H1 (cell line): Measurements from ENCODE around the gene FGR. TPM values are rescaled to one million over a fixed set of nuclear protein-coding genes. Genes with fewer than 3 reads are reported as not detected.

Experiments
- CTCF ChIA-PET: fragments of 300-600 bp; sonication (Branson Sonifier 250); formaldehyde crosslinking; loops from one replicate; lab custom pipeline; 2021; ENCODE audit not compliant: partially characterized antibody; lab: Charles Lee
- POLR2A ChIA-PET: fragments of 300-600 bp; sonication (Branson Sonifier 250); formaldehyde crosslinking; loops from one replicate; lab custom pipeline; 2021; ENCODE audit warnings: inconsistent platforms; ENCODE audit not compliant: partially characterized antibody; lab: Charles Lee
- DNase-seq, 2 experiments: peaks; one replicate each; pipeline versions ENCODE4 v3.0.0 to v3.0.0-alpha.2; 2010 to 2022; ENCODE audit warnings: low spot score in 2 of 2, low read depth in 1 of 2, mixed read lengths in 1 of 2
- FAIRE-seq: peaks from 2 replicates; lab custom pipeline; 2011; peaks lifted over from hg19 to GRCh38; lab: Jason Lieb, UNC
- H2AFZ ChIP-seq: 2 replicates; pipeline ENCODE4 v1.8.1; 2012; ENCODE audit warnings: low read length, inconsistent platforms
- H2AK5ac ChIP-seq: 2 replicates; pipeline ENCODE4 v1.6.1; 2013; ENCODE audit warnings: low read depth, low read length
- H2BK120ac ChIP-seq: replicated peaks from 2 replicates; pipeline ENCODE3; 2013; ENCODE audit warnings: low read depth, low read length, inconsistent platforms
- H2BK12ac ChIP-seq: 2 replicates; pipeline ENCODE4 v1.6.1; 2013; ENCODE audit warnings: low read depth, low read length
- H2BK15ac ChIP-seq: 2 replicates; pipeline ENCODE4 v1.6.1; 2013; ENCODE audit warnings: low read length
- H2BK20ac ChIP-seq: 2 replicates; pipeline ENCODE4 v1.6.1; 2013; ENCODE audit warnings: low read length
- H2BK5ac ChIP-seq: 2 replicates; pipeline ENCODE4 v1.6.1; 2013; ENCODE audit warnings: low read depth, low read length
- H3K14ac ChIP-seq: 2 replicates; pipeline ENCODE4 v1.6.1; 2013; ENCODE audit warnings: inconsistent platforms; ENCODE audit not compliant: insufficient read length
- H3K18ac ChIP-seq: 2 replicates; pipeline ENCODE4 v1.6.1; 2013; ENCODE audit warnings: low read length; ENCODE audit errors: extremely low read depth
- H3K23ac ChIP-seq: 2 replicates; pipeline ENCODE4 v1.6.1; 2013; ENCODE audit warnings: inconsistent platforms; ENCODE audit not compliant: insufficient read length
- H3K23me2 ChIP-seq: 2 replicates; pipeline ENCODE4 v1.6.1; 2013; ENCODE audit warnings: low read depth, low read length
- H3K27ac ChIP-seq: 2 replicates; pipeline ENCODE4 v1.6.1; 2011; ENCODE audit warnings: low read depth, low read length, inconsistent platforms
- H3K27me3 ChIP-seq, 4 experiments: replicated peaks in 1 of 4; 1 replicate in 1 of 4; 2 replicates in 3 of 4; pipeline versions ENCODE4 v1.6.1 to v1.8.1; 2011 to 2013; ENCODE audit warnings: low read length in 3 of 4, mild to moderate bottlenecking in 3 of 4, inconsistent platforms in 2 of 4, mixed read lengths in 2 of 4, moderate library complexity in 1 of 4; ENCODE audit not compliant: control insufficient read depth in 3 of 4, insufficient read depth in 3 of 4; ENCODE audit errors: extremely low read depth in 1 of 4
- H3K36me3 ChIP-seq, 4 experiments: 2 replicates each; pipeline versions ENCODE4 v1.6.1 to v1.8.1; 2011 to 2013; ENCODE audit warnings: mild to moderate bottlenecking in 4 of 4, low read length in 3 of 4, moderate library complexity in 2 of 4, control low read depth in 1 of 4, inconsistent platforms in 1 of 4; ENCODE audit not compliant: insufficient read depth in 4 of 4, control insufficient read depth in 2 of 4
- H3K4ac ChIP-seq: replicated peaks from 2 replicates; pipeline ENCODE3; 2013; ENCODE audit warnings: low read length, low read depth, mixed read lengths, inconsistent platforms; ENCODE audit not compliant: insufficient read length
- H3K4me1 ChIP-seq, 4 experiments: replicated peaks in 1 of 4; 1 replicate in 1 of 4; 2 replicates in 3 of 4; pipeline versions ENCODE4 v1.6.1 to v1.8.1; 2011 to 2013; ENCODE audit warnings: low read length in 3 of 4, inconsistent platforms in 2 of 4, mixed read lengths in 1 of 4; ENCODE audit not compliant: insufficient read depth in 4 of 4, control insufficient read depth in 3 of 4
- H3K4me2 ChIP-seq, 2 experiments: 2 replicates each; pipeline versions ENCODE4 v1.6.1 to v1.8.1; 2011 to 2013; ENCODE audit warnings: low read depth in 2 of 2, low read length in 2 of 2, control low read depth in 1 of 2, inconsistent platforms in 1 of 2, mild to moderate bottlenecking in 1 of 2; ENCODE audit not compliant: insufficient read depth in 1 of 2
- H3K4me3 ChIP-seq, 4 experiments: fragments of 200-600, 300-600 bp in 1 of 4; sonication (generic), shearing (Covaris generic), sonication (Bioruptor Twin) in 1 of 4; 2 replicates each; pipeline versions ENCODE4 v1.5.1 to v1.8.1; 2011 to 2016; ENCODE audit warnings: low read length in 4 of 4, low read depth in 3 of 4, control low read depth in 2 of 4, inconsistent platforms in 2 of 4, mild to moderate bottlenecking in 2 of 4, mixed read lengths in 1 of 4, moderate library complexity in 1 of 4; ENCODE audit not compliant: insufficient read depth in 2 of 4; ENCODE audit errors: extremely low read depth in 1 of 4
- H3K56ac ChIP-seq: replicated peaks from 2 replicates; pipeline ENCODE3; 2013; ENCODE audit warnings: low read depth, mild to moderate bottlenecking, mixed read lengths, low read length, inconsistent platforms; ENCODE audit not compliant: insufficient read length
- H3K79me1 ChIP-seq: 2 replicates; pipeline ENCODE4 v1.6.1; 2013; ENCODE audit warnings: low read depth, low read length, control low read depth
- H3K79me2 ChIP-seq, 2 experiments: 2 replicates each; pipeline versions ENCODE4 v1.6.1 to v1.8.1; 2012 to 2013; ENCODE audit warnings: low read length in 2 of 2, mild to moderate bottlenecking in 2 of 2, inconsistent platforms in 1 of 2; ENCODE audit not compliant: insufficient read depth in 2 of 2, control insufficient read depth in 1 of 2
- H3K9ac ChIP-seq, 4 experiments: replicated peaks in 1 of 4; 1 replicate in 1 of 4; 2 replicates in 3 of 4; pipeline versions ENCODE4 v1.6.1 to v1.8.1; 2011 to 2013; ENCODE audit warnings: low read depth in 3 of 4, low read length in 3 of 4, control low read depth in 2 of 4, mild to moderate bottlenecking in 2 of 4, moderate library complexity in 2 of 4, inconsistent platforms in 1 of 4; ENCODE audit errors: extremely low read depth in 1 of 4
- H3K9me3 ChIP-seq, 2 experiments: 2 replicates each; pipeline versions ENCODE4 v1.6.1 to v1.8.1; 2012 to 2013; ENCODE audit warnings: mild to moderate bottlenecking in 2 of 2, moderate library complexity in 2 of 2, control low read depth in 1 of 2, inconsistent platforms in 1 of 2, low read depth in 1 of 2, low read length in 1 of 2, mixed read lengths in 1 of 2; ENCODE audit not compliant: insufficient read depth in 2 of 2
- H4K20me1 ChIP-seq, 2 experiments: replicated peaks in 1 of 2; 2 replicates each; pipeline versions ENCODE3 to v1.8.1; 2011 to 2013; ENCODE audit warnings: inconsistent platforms in 2 of 2, low read length in 2 of 2, mild to moderate bottlenecking in 1 of 2; ENCODE audit not compliant: insufficient read depth in 2 of 2, control insufficient read depth in 1 of 2
- H4K5ac ChIP-seq: 2 replicates; pipeline ENCODE4 v1.6.1; 2013; ENCODE audit warnings: low read length, low read depth, mixed read lengths, inconsistent platforms; ENCODE audit not compliant: insufficient read length
- H4K8ac ChIP-seq: 2 replicates; pipeline ENCODE4 v1.8.0; 2013; ENCODE audit warnings: mild to moderate bottlenecking, moderate library complexity, low read length, inconsistent platforms; ENCODE audit not compliant: insufficient read depth; ENCODE audit errors: extremely low read depth
- H4K91ac ChIP-seq: replicated peaks from 2 replicates; pipeline ENCODE3; 2013; ENCODE audit warnings: low read length, mixed read lengths, inconsistent platforms; ENCODE audit not compliant: insufficient read length
- ASH2L ChIP-seq: fragments of 200-600, 300-600 bp; sonication (generic); IDR thresholded peaks from one replicate; pipeline ENCODE4 v1.7.1; 2017; ENCODE audit warnings: low read length
- BACH1 ChIP-seq: IDR thresholded peaks from 2 replicates; pipeline ENCODE4 v1.6.1; 2012; ENCODE audit warnings: low read length, improper control_type of control experiment
- CEBPB ChIP-seq: IDR thresholded peaks from 2 replicates; pipeline ENCODE4 v1.6.1; 2012; ENCODE audit warnings: low read depth, low read length
- FOSL1 ChIP-seq: IDR thresholded peaks from 2 replicates; pipeline ENCODE4 v1.6.1; 2011; ENCODE audit warnings: mild to moderate bottlenecking, low read depth, low read length, moderate library complexity; ENCODE audit not compliant: insufficient read depth
- HDAC6 ChIP-seq: IDR thresholded peaks from one replicate; pipeline ENCODE4 v1.7.1; 2012; ENCODE audit warnings: low read depth, mild to moderate bottlenecking, inconsistent platforms, low read length, moderate library complexity
- KDM4A ChIP-seq: IDR thresholded peaks from one replicate; pipeline ENCODE4 v1.7.1; 2012; ENCODE audit warnings: low read depth, mild to moderate bottlenecking, moderate library complexity, low read length, inconsistent platforms; ENCODE audit not compliant: severe bottlenecking
- KDM5A ChIP-seq: fragments of 200-600 bp; IDR thresholded peaks from 2 replicates; pipeline ENCODE4 v1.7.1; 2012; ENCODE audit warnings: mild to moderate bottlenecking, low read length, inconsistent platforms, mixed read lengths
- RAD21 ChIP-seq, 2 experiments: IDR thresholded peaks in 1 of 2; conservative IDR thresholded peaks in 1 of 2; 2 replicates each; pipeline ENCODE4 v1.6.1; 2011; ENCODE audit warnings: low read depth in 2 of 2, low read length in 2 of 2, improper control_type of control experiment in 1 of 2, inconsistent platforms in 1 of 2, mild to moderate bottlenecking in 1 of 2, moderate library complexity in 1 of 2
- SAP30 ChIP-seq: fragments of 300-600 bp; sonication (generic); IDR thresholded peaks from 2 replicates; pipeline ENCODE4 v1.7.1; 2012; ENCODE audit warnings: low read length, moderate library complexity, mild to moderate bottlenecking, inconsistent platforms; ENCODE audit not compliant: insufficient read depth, insufficient replicate concordance
- SIN3A ChIP-seq, 2 experiments: IDR thresholded peaks in 1 of 2; conservative IDR thresholded peaks in 1 of 2; 2 replicates each; pipeline ENCODE4 v1.6.1; 2011 to 2012; ENCODE audit warnings: low read length in 2 of 2, improper control_type of control experiment in 1 of 2, low read depth in 1 of 2, mild to moderate bottlenecking in 1 of 2
- TCF12 ChIP-seq: IDR thresholded peaks from 2 replicates; pipeline ENCODE4 v1.6.1; 2011; ENCODE audit warnings: low read depth, mild to moderate bottlenecking, low read length
- WGBS, 2 experiments: shearing (Covaris generic) in 1 of 2; methylation state at CpG; one replicate each; pipeline versions ENCODE4 v1.1.6 to v1.1.7; 2013 to 2015; ENCODE audit warnings: low lambda C conversion rate in 2 of 2, mixed read lengths in 2 of 2, inconsistent platforms in 1 of 2, low coverage in 1 of 2, missing lambda C conversion rate in 1 of 2; ENCODE audit not compliant: insufficient replicate concordance in 2 of 2, insufficient coverage in 1 of 2, insufficient read length in 1 of 2; ENCODE audit errors: extremely low coverage in 1 of 2, missing lambda C conversion rate in 1 of 2; 5-methylcytosine and 5-hydroxymethylcytosine counted together
- polyA plus RNA-seq, 7 experiments: library from polyadenylated mRNA; depleted of rRNA in 3 of 7; stranded (reverse) in 5 of 7; unstranded in 2 of 7; fragments of >200 nt in 5 of 7; fragments of 200-250 nt in 2 of 7; gene quantifications; 1 replicate in 5 of 7; 2 replicates in 1 of 7; 4 replicates in 1 of 7; pipeline versions ENCODE4 v1.2.1 to v1.2.3, GENCODE V29; 2011 to 2013; ENCODE audit warnings: missing spikeins in 2 of 7, mixed read lengths in 2 of 7
- total RNA-seq: library from RNA; stranded (reverse); fragmentation: NEBNext Ultra II Directional; extraction: Animal tissue kit (Norgen Biotek cat#: 25700); gene quantifications from 2 replicates; pipeline ENCODE4 v1.2.1, GENCODE V29; 2021

Gene FGR
- total and polyA plus RNA-seq, 2 of the 8 experiments (the other 6 are each of a cell fraction or from before 2014, with no cell fraction given) = 0.22 to 0.95 TPM

DNA sequence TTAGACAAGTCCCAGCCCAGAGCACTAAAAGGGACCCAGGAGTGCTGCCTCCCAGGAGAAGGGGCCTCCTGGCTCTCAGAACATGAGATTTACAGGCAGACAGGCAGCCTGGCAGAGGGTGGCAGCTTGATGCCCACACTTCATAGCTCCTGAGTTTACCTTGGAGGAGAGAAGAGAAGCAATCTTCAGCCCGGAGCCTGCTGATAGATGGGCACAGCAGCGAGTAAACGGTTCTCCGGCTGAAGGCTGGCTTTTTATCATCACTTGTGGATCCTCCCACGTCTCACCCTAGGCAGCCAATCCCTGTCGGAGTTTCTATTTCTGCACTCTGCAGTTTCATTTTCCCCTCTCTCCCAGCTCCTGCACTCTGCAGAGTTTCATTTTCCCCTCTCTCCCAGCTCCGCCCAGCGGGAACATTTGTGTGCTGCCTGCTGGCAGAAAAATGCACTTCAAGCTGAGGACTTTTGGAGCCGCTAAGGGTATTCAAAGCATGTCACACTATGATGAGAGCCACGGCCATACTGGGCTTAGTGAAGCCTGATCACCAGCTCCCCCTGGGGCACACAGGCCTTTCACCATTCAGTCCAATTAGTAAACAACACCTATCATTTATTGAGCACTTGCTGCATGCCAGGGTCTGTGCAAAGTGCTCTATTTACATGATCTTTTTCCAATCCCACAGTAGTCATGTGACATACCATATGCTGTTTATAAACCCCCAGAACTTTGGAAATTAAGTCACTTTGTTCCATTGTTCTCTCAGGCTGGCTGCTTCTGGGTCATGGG lies 37.2 kb upstream of the FGR start, which contains the start of gene IFI6:
TSS of gene IFI6 (minus strand) at position 229 of the 786 bp plus-strand sequence. CDS start 2,878 bp downstream, outside the sequence.
- Histone ChIP-seq H3K9me3 (no peaks in the 10 kb centered on the region; a peak in 1 of 4 replicates), H3K36me3 (no peaks in the 10 kb centered on the region), H3K4me1 (peaks cover 2 to 11% (median 7%) of the 10 kb centered on the region in 4 experiments; a peak in 5 of 7 replicates), H2BK120ac (no peak within 1 kb of the TSS), H3K9ac (no peak within 1 kb of the TSS), H3K4me3 (peak within 1 kb of the TSS; percentile 2 to 51 (median 28); a peak in 5 of 8 replicates), H3K27ac (no peak within 1 kb of the TSS), H3K79me1 (no peaks in the 10 kb centered on the region), H3K23ac (no peak within 1 kb of the TSS), H2AFZ (peak within 1 kb of the TSS; percentile 35), H2BK12ac (no peak within 1 kb of the TSS), H4K5ac (no peak within 1 kb of the TSS), H3K4ac (no peak within 1 kb of the TSS), H3K27me3 (peaks cover 0 to 7% (median 4%) of the 10 kb centered on the region in 4 experiments; a peak in 2 of 7 replicates), H3K23me2 (peaks cover 2% of the 10 kb centered on the region; the same call in 1 of the 2 replicates), H4K20me1 (no peaks in the 10 kb centered on the region), H3K56ac (no peak within 1 kb of the TSS), H2BK5ac (no peak within 1 kb of the TSS), H3K4me2 (peak within 1 kb of the TSS; percentile 54 to 64), H4K91ac (no peak within 1 kb of the TSS), H2AK5ac (no peak within 1 kb of the TSS), H3K79me2 (no peaks in the 10 kb centered on the region), H2BK15ac (peak within 1 kb of the TSS; percentile 2; the same call in 1 of the 2 replicates), H2BK20ac (peak within 1 kb of the TSS; percentile 15; the same call in 1 of the 2 replicates), H4K8ac (no peak within 1 kb of the TSS), H3K14ac (no peak within 1 kb of the TSS), H3K18ac (no peak within 1 kb of the TSS)
- FAIRE-seq = peak; percentile 39
- WGBS, 2 experiments = 12% methylated on average over 10 of the region's 10 CpGs; no CpG with 5 or more reads in 1 of the 2 experiments
- POLR2A ChIA-PET = interaction anchor here (0.7 to 1.6 kb wide), 6 partner anchors 9 to 160 kb away, joined by 3 to 5 read pairs (median 4); partner anchors contain the start of genes AHDC1 and FAM76A
- CTCF ChIA-PET = interaction anchor here (0.6 to 13.1 kb wide), 16 partner anchors 9 to 373 kb away, joined by 3 to 472 read pairs (median 3); partner anchors contain the start of genes AHDC1 and FAM76A
- peak in 1 of 2 experiments; percentile 72 for DNase-seq
- TF ChIP-seq FOSL1 (no peak), CEBPB (no peak), TCF12 (no peak), KDM5A (no peak), SIN3A (conservative IDR thresholded peaks at IDR 0.05 in 1 of 2, IDR thresholded peaks at IDR 0.05 in 1 of 2; ENCODE audit: low read depth in 1 of 2, low read length in 2 of 2) (no peak), SAP30 (no peak), HDAC6 (no peak), BACH1 (no peak), ASH2L (peak; percentile 72), RAD21 (IDR thresholded peaks at IDR 0.05 in 1 of 2, conservative IDR thresholded peaks at IDR 0.05 in 1 of 2; ENCODE audit: low read depth in 2 of 2, low read length in 2 of 2) (peak in 1 of 2 experiments; percentile 37; a peak in 2 of 4 replicates), KDM4A (no peak)
